Activated effector memory CD4-positive, alpha-beta T cell treated with Interleukin-2 at 50 U/mL for 16 hours (primary cell): Measurements from ENCODE around the gene TTC4.

Source experiments
- DNase-seq: peaks from one replicate; pipeline ENCODE4 v3.0.0-alpha.2; 2020

The TTC4 gene

GRCh38 chr1:54786778-54787177 is 71.1 kb downstream of the TTC4 start:
- no peak for DNase-seq

- no peak for DNase-seq
Observed at GRCh38 chr1:54787604-54788003, 71.9 kb downstream of the TTC4 start.

- no peak for DNase-seq
Observed at GRCh38 chr1:54788459-54788858, 72.8 kb downstream of the TTC4 start.

GRCh38 chr1:54791880-54792522 is 76.3 kb downstream of the TTC4 start:
- DNase-seq: no peak
